SK-N-SH (cell line): ENCODE results near the gene SPIN3. TPM values are rescaled to one million over a fixed set of nuclear protein-coding genes. Genes with fewer than 3 reads are reported as not detected.
A peak's percentile ranks its signal among the peaks of the same experiment; 100 is the strongest.

ENCODE experiments used
- CTCF ChIA-PET: fragments of 300-600, 350-600 bp; formaldehyde crosslinking; extraction: SDS; loops from one replicate; lab custom pipeline; 2021; lab: Yijun Ruan, JAX
- POLR2A ChIA-PET: fragments of 350-600 bp; sonication (Branson Sonifier 250); formaldehyde crosslinking; extraction: SDS; loops from one replicate; lab custom pipeline; 2020; ENCODE audit warnings: antibody characterized with exemption, inconsistent platforms; lab: Yijun Ruan, JAX
- DNase-seq: peaks from one replicate; pipeline ENCODE4 v3.0.0; 2012
- H2AFZ ChIP-seq: fragments of 200-600 bp; sonication (generic); 2 replicates; pipeline ENCODE4 v1.8.1; 2016; ENCODE audit warnings: antibody characterized with exemption, mild to moderate bottlenecking, low read depth
- H3F3A ChIP-seq: fragments of 200-600 bp; sonication (generic); replicated peaks from 2 replicates; pipeline ENCODE3; 2016; ENCODE audit warnings: antibody characterized with exemption, mild to moderate bottlenecking; ENCODE audit not compliant: insufficient read depth
- H3K27ac ChIP-seq, 2 experiments: fragments of 200-500 bp in 1 of 2; fragments of 200-600 bp in 1 of 2; sonication (Bioruptor generic) in 1 of 2; sonication (generic), shearing (Covaris generic) in 1 of 2; 2 replicates each; pipeline versions ENCODE4 v1.5.1 to v1.6.1; 2014 to 2016; ENCODE audit warnings: low read depth in 2 of 2, inconsistent platforms in 1 of 2, low read length in 1 of 2, mild to moderate bottlenecking in 1 of 2, mixed read lengths in 1 of 2
- H3K27me3 ChIP-seq: fragments of 200-600 bp; sonication (generic), shearing (Covaris generic); 2 replicates; pipeline ENCODE4 v1.6.1; 2016; ENCODE audit warnings: mixed run types; ENCODE audit not compliant: insufficient read depth
- H3K36me3 ChIP-seq, 2 experiments: fragments of 200-500 bp in 1 of 2; fragments of 200-600 bp in 1 of 2; sonication (Bioruptor generic) in 1 of 2; sonication (generic) in 1 of 2; replicated peaks in 1 of 2; 2 replicates each; pipeline versions ENCODE3 to v1.5.1; 2014 to 2016; ENCODE audit warnings: low read length in 1 of 2, mild to moderate bottlenecking in 1 of 2; ENCODE audit not compliant: insufficient read depth in 2 of 2, control insufficient read depth in 1 of 2
- H3K4me1 ChIP-seq, 2 experiments: fragments of 200-500 bp in 1 of 2; fragments of 200-600 bp in 1 of 2; sonication (Bioruptor generic) in 1 of 2; sonication (generic), shearing (Covaris generic) in 1 of 2; 2 replicates each; pipeline versions ENCODE4 v1.5.1 to v1.6.1; 2014 to 2016; ENCODE audit warnings: low read depth in 1 of 2, low read length in 1 of 2, mixed run types in 1 of 2; ENCODE audit not compliant: insufficient read depth in 2 of 2, control insufficient read depth in 1 of 2
- H3K4me2 ChIP-seq: fragments of 200-600 bp; sonication (generic), shearing (Covaris generic); 2 replicates; pipeline ENCODE4 v1.6.1; 2017; ENCODE audit warnings: mixed run types
- H3K4me3 ChIP-seq, 2 experiments: fragments of 200-500 bp in 1 of 2; fragments of 200-600 bp in 1 of 2; sonication (Bioruptor generic) in 1 of 2; sonication (generic), shearing (Covaris generic) in 1 of 2; 2 replicates each; pipeline versions ENCODE4 v1.5.1 to v1.8.1; 2014 to 2016; ENCODE audit warnings: low read depth in 2 of 2, inconsistent platforms in 1 of 2, low read length in 1 of 2, mild to moderate bottlenecking in 1 of 2, mixed read lengths in 1 of 2, moderate library complexity in 1 of 2
- H3K79me2 ChIP-seq: fragments of 200-600 bp; sonication (generic); 2 replicates; pipeline ENCODE4 v1.8.1; 2017; ENCODE audit warnings: mild to moderate bottlenecking; ENCODE audit not compliant: insufficient read depth
- H3K9ac ChIP-seq: fragments of 200-600 bp; sonication (generic); 2 replicates; pipeline ENCODE4 v1.6.1; 2017; ENCODE audit warnings: mixed run types
- H3K9me2 ChIP-seq: fragments of 200-600 bp; sonication (generic); 2 replicates; pipeline ENCODE4 v1.6.1; 2017; ENCODE audit warnings: mixed run types
- H3K9me3 ChIP-seq: fragments of 200-600 bp; sonication (generic); 2 replicates; pipeline ENCODE4 v1.6.1; 2017; ENCODE audit warnings: mixed run types, mild to moderate bottlenecking, moderate library complexity
- H4K20me1 ChIP-seq: fragments of 200-600 bp; sonication (generic); 2 replicates; pipeline ENCODE4 v1.6.1; 2017; ENCODE audit warnings: mild to moderate bottlenecking, mixed run types; ENCODE audit not compliant: insufficient read depth
- CHD2 ChIP-seq: fragments of 150-350 bp; IDR thresholded peaks from 2 replicates; pipeline ENCODE4 v1.6.1; 2018; ENCODE audit warnings: low read length; ENCODE audit not compliant: partially characterized antibody
- ELF1 ChIP-seq: IDR thresholded peaks from 2 replicates; pipeline ENCODE4 v1.4.0; 2012
- EZH2phosphoT487 ChIP-seq: fragments of 200-600 bp; sonication (generic); IDR thresholded peaks from 2 replicates; pipeline ENCODE4 v1.6.1; 2017; ENCODE audit warnings: low read depth, mixed run types, mild to moderate bottlenecking, antibody characterized with exemption, moderate library complexity, borderline replicate concordance
- FOSL2 ChIP-seq: IDR thresholded peaks from 2 replicates; pipeline ENCODE4 v1.4.0; 2012; ENCODE audit warnings: low read depth, mild to moderate bottlenecking, moderate library complexity, borderline replicate concordance
- GABPA ChIP-seq: IDR thresholded peaks from 2 replicates; pipeline ENCODE4 v1.4.0; 2012; ENCODE audit warnings: low read depth, mild to moderate bottlenecking
- GATA2 ChIP-seq: sonication (generic); formaldehyde crosslinking; IDR thresholded peaks from 2 replicates; pipeline ENCODE4 v1.5.0; 2020; ENCODE audit warnings: mild to moderate bottlenecking, missing genetic modification reagents
- MAX ChIP-seq: IDR thresholded peaks from 2 replicates; pipeline ENCODE4 v1.4.0; 2012; ENCODE audit warnings: low read depth
- NFIC ChIP-seq: IDR thresholded peaks from 2 replicates; pipeline ENCODE4 v1.4.0; 2012; ENCODE audit warnings: borderline replicate concordance
- NRF1 ChIP-seq: IDR thresholded peaks from 2 replicates; pipeline ENCODE4 v1.6.1; 2012; ENCODE audit warnings: low read depth, mild to moderate bottlenecking, low read length
- PBX3 ChIP-seq: IDR thresholded peaks from 2 replicates; pipeline ENCODE4; 2012
- POLR2AphosphoS5 ChIP-seq: IDR thresholded peaks from 2 replicates; pipeline ENCODE4 v1.6.1; 2012; ENCODE audit warnings: low read depth, low read length
- RAD21 ChIP-seq: IDR thresholded peaks from 2 replicates; pipeline ENCODE4 v1.6.1; 2012; ENCODE audit warnings: mild to moderate bottlenecking, low read length
- RCOR1 ChIP-seq: fragments of 150-350 bp; IDR thresholded peaks from 2 replicates; pipeline ENCODE4 v1.6.1; 2017; ENCODE audit warnings: antibody characterized with exemption, low read length
- RFX5 ChIP-seq: IDR thresholded peaks from 2 replicates; pipeline ENCODE4 v1.6.1; 2012; ENCODE audit warnings: mild to moderate bottlenecking, improper control_type of control experiment, low read length
- SIN3A ChIP-seq: IDR thresholded peaks from 2 replicates; pipeline ENCODE4 v1.6.1; 2012; ENCODE audit warnings: low read depth, mild to moderate bottlenecking, low read length, moderate library complexity, borderline replicate concordance
- TCF12 ChIP-seq: IDR thresholded peaks from 2 replicates; pipeline ENCODE4 v1.4.0; 2012
- TEAD4 ChIP-seq: IDR thresholded peaks from 2 replicates; pipeline ENCODE4 v1.4.0; 2012; ENCODE audit warnings: mild to moderate bottlenecking, borderline replicate concordance; ENCODE audit not compliant: insufficient read depth
- USF1 ChIP-seq: IDR thresholded peaks from 2 replicates; pipeline ENCODE4 v1.4.0; 2012; ENCODE audit warnings: low read depth, borderline replicate concordance
- ZBTB33 ChIP-seq: IDR thresholded peaks from 2 replicates; pipeline ENCODE4 v1.4.0; 2012; ENCODE audit warnings: low read depth, borderline replicate concordance
- WGBS: methylation state at CpG from one replicate; pipeline ENCODE4 v1.1.6; 2017; ENCODE audit warnings: low lambda C conversion rate; 5-methylcytosine and 5-hydroxymethylcytosine counted together
- polyA plus RNA-seq, 3 experiments: library from polyadenylated mRNA; depleted of rRNA; stranded (reverse); fragments of >200 nt; gene quantifications; 2 replicates each; pipeline ENCODE4 v1.2.3, GENCODE V29; 2012
- TF ChIP-seq, protein P1 (sequence below): fragments of 150-350 bp; IDR thresholded peaks from 2 replicates; pipeline ENCODE4 v1.6.1; 2016; ENCODE audit warnings: mild to moderate bottlenecking, low read depth, low read length
- TF ChIP-seq, protein P2 (sequence below): fragments of 150-350 bp; IDR thresholded peaks from 2 replicates; pipeline ENCODE4 v1.6.1; 2017; ENCODE audit warnings: antibody characterized with exemption, low read length, low read depth, borderline replicate concordance
- TF ChIP-seq, protein P3 (sequence below): IDR thresholded peaks from 2 replicates; pipeline ENCODE4 v1.6.1; 2012; ENCODE audit warnings: mild to moderate bottlenecking, low read depth, low read length, moderate library complexity

Gene SPIN3
- 10.0 and 12.6 TPM in 2 replicates for polyA plus RNA-seq (2012; rRNA removed)
- 6.4 and 7.3 TPM in 2 replicates for polyA plus RNA-seq (2012; cell fraction: cytosol; rRNA removed)
- polyA plus RNA-seq (2012; cell fraction: nucleus; rRNA removed), result 40.2 and 51.3 TPM in 2 replicates

GRCh38 chrX:56995271-56995994, at the start of gene SPIN3:
TSS of gene SPIN3 (minus strand) at chrX:56995541. CDS start at chrX:56994947, 594 bp downstream.
- peak within 1 kb of the TSS in 1 of 2 experiments; percentile 85; a peak in 2 of 4 replicates for H3K27ac ChIP-seq
- peaks cover 0 to 2% of the 10 kb centered on the region in 2 experiments; a peak in 1 of 4 replicates for H3K4me1 ChIP-seq
- H3K4me3 ChIP-seq, result peak within 1 kb of the TSS; percentile 63 to 64
- peak within 1 kb of the TSS; percentile 45; the same call in 1 of the 2 replicates for H3K9ac ChIP-seq
- peak within 1 kb of the TSS; percentile 79 for H2AFZ ChIP-seq
- 18% methylated on average over 14 of the region's 39 CpGs for WGBS
- ChIA-PET POLR2A (interaction anchor here (1.2 to 1.6 kb wide), 2 partner anchors 13 to 17 kb away, joined by 3 to 5 read pairs; no protein-coding TSS in a partner anchor), CTCF (interaction anchor here (1.4 kb wide), 1 partner anchor 18 kb away, joined by 3 read pairs; no protein-coding TSS in a partner anchor)
- peak within 1 kb of the TSS; percentile 71 for H3K4me2 ChIP-seq
- H3F3A ChIP-seq, result no peaks in the 10 kb centered on the region
- no peaks in the 10 kb centered on the region for H3K79me2 ChIP-seq
- H3K9me3 ChIP-seq, result no peaks in the 10 kb centered on the region
- peaks cover 4 to 9% of the 10 kb centered on the region in 2 experiments for H3K36me3 ChIP-seq
- H4K20me1 ChIP-seq, result no peaks in the 10 kb centered on the region
- DNase-seq, result peak; percentile 80
- H3K9me2 ChIP-seq, result no peaks in the 10 kb centered on the region
- no peaks in the 10 kb centered on the region for H3K27me3 ChIP-seq
- TF ChIP-seq, protein P1, sequence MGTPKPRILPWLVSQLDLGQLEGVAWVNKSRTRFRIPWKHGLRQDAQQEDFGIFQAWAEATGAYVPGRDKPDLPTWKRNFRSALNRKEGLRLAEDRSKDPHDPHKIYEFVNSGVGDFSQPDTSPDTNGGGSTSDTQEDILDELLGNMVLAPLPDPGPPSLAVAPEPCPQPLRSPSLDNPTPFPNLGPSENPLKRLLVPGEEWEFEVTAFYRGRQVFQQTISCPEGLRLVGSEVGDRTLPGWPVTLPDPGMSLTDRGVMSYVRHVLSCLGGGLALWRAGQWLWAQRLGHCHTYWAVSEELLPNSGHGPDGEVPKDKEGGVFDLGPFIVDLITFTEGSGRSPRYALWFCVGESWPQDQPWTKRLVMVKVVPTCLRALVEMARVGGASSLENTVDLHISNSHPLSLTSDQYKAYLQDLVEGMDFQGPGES, result no peak
- TF ChIP-seq, protein P2, sequence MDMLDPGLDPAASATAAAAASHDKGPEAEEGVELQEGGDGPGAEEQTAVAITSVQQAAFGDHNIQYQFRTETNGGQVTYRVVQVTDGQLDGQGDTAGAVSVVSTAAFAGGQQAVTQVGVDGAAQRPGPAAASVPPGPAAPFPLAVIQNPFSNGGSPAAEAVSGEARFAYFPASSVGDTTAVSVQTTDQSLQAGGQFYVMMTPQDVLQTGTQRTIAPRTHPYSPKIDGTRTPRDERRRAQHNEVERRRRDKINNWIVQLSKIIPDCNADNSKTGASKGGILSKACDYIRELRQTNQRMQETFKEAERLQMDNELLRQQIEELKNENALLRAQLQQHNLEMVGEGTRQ, result no peak
- TF ChIP-seq NFIC (no peak), USF1 (no peak), RFX5 (no peak), TEAD4 (no peak), RAD21 (no peak), ZBTB33 (no peak), FOSL2 (no peak), SIN3A (no peak), MAX (peak; percentile 96), EZH2phosphoT487 (no peak), RCOR1 (no peak), GATA2 (CRISPR knock-in tag) (no peak), ELF1 (no peak), CHD2 (peak; percentile 82), PBX3 (no peak), POLR2AphosphoS5 (peak; percentile 78), GABPA (peak; percentile 75), NRF1 (peak; percentile 56; the same call in 1 of the 2 replicates), TCF12 (no peak)
- TF ChIP-seq, protein P3, sequence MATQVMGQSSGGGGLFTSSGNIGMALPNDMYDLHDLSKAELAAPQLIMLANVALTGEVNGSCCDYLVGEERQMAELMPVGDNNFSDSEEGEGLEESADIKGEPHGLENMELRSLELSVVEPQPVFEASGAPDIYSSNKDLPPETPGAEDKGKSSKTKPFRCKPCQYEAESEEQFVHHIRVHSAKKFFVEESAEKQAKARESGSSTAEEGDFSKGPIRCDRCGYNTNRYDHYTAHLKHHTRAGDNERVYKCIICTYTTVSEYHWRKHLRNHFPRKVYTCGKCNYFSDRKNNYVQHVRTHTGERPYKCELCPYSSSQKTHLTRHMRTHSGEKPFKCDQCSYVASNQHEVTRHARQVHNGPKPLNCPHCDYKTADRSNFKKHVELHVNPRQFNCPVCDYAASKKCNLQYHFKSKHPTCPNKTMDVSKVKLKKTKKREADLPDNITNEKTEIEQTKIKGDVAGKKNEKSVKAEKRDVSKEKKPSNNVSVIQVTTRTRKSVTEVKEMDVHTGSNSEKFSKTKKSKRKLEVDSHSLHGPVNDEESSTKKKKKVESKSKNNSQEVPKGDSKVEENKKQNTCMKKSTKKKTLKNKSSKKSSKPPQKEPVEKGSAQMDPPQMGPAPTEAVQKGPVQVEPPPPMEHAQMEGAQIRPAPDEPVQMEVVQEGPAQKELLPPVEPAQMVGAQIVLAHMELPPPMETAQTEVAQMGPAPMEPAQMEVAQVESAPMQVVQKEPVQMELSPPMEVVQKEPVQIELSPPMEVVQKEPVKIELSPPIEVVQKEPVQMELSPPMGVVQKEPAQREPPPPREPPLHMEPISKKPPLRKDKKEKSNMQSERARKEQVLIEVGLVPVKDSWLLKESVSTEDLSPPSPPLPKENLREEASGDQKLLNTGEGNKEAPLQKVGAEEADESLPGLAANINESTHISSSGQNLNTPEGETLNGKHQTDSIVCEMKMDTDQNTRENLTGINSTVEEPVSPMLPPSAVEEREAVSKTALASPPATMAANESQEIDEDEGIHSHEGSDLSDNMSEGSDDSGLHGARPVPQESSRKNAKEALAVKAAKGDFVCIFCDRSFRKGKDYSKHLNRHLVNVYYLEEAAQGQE, result no peak; the same call in 1 of the 2 replicates
